Jurkat, Clone E6-1 (cell line): Measurements from ENCODE around the gene SP1.

Experiments used
- DNase-seq: peaks from one replicate; pipeline ENCODE4 v3.0.0-alpha.2; 2011; ENCODE audit warnings: low read depth, low spot score
- H3K4me3 ChIP-seq: 2 replicates; pipeline ENCODE4 v1.5.1; 2011; ENCODE audit warnings: mild to moderate bottlenecking, low read length, control low read depth, moderate library complexity

Gene SP1

GRCh38 chr12:53465679-53466078 lies 85.7 kb downstream of the SP1 start:
- DNase-seq: no peak

More at GRCh38 chr12:53465679-53466078, 85.7 kb downstream of the SP1 start:
- no peak overlapping the region for H3K4me3 ChIP-seq
